Neural progenitor cell (in vitro differentiated cells): ENCODE results near the gene TRAF4. TPM values are rescaled to one million over a fixed set of nuclear protein-coding genes. Genes with fewer than 3 reads are reported as not detected.

Experiments used
- DNase-seq: peaks from one replicate; pipeline ENCODE4 v3.0.0-alpha.2; 2016; ENCODE audit warnings: low spot score
- H2AFZ ChIP-seq: fragments of 200-600 bp; sonication (generic); replicated peaks from 2 replicates; pipeline ENCODE4 v1.6.1; 2016; ENCODE audit warnings: antibody characterized with exemption
- H3F3A ChIP-seq: fragments of 200-600 bp; sonication (generic); 2 replicates; pipeline ENCODE4 v1.6.1; 2016; ENCODE audit warnings: antibody characterized with exemption, low read depth
- H3K27ac ChIP-seq: fragments of 200-600 bp; sonication (generic); 2 replicates; pipeline ENCODE4 v1.5.1; 2016; ENCODE audit warnings: mild to moderate bottlenecking
- H3K27me3 ChIP-seq: fragments of 200-600 bp; sonication (generic); 2 replicates; pipeline ENCODE4 v1.6.1; 2016; ENCODE audit warnings: mild to moderate bottlenecking, moderate library complexity
- H3K36me3 ChIP-seq: fragments of 200-600 bp; sonication (generic); 2 replicates; pipeline ENCODE4 v1.5.1; 2016
- H3K4me1 ChIP-seq: fragments of 200-600 bp; sonication (generic); 2 replicates; pipeline ENCODE4 v1.6.1; 2016; ENCODE audit warnings: mixed run types
- H3K4me2 ChIP-seq: fragments of 200-600 bp; sonication (generic); 2 replicates; pipeline ENCODE4 v1.6.1; 2016
- H3K4me3 ChIP-seq: fragments of 200-600 bp; sonication (generic); 2 replicates; pipeline ENCODE4 v1.5.1; 2016
- H3K79me2 ChIP-seq: fragments of 200-600 bp; sonication (generic); 2 replicates; pipeline ENCODE4 v1.6.1; 2016; ENCODE audit warnings: low read depth
- H3K9ac ChIP-seq: fragments of 200-600 bp; sonication (generic); 2 replicates; pipeline ENCODE4 v1.6.1; 2016
- H3K9me3 ChIP-seq: fragments of 200-600 bp; sonication (generic); 2 replicates; pipeline ENCODE4 v1.5.1; 2016; ENCODE audit warnings: low read depth
- H4K20me1 ChIP-seq: fragments of 200-600 bp; sonication (generic); 2 replicates; pipeline ENCODE4 v1.6.1; 2016; ENCODE audit warnings: low read depth
- H3K27ac Mint-ChIP-seq: 3 replicates; pipeline ENCODE4 v1.8.0; 2021; ENCODE audit warnings: mixed read lengths
- H3K27me3 Mint-ChIP-seq: 2 replicates; pipeline ENCODE4 v1.8.0; 2022; ENCODE audit warnings: low read depth, mild to moderate bottlenecking, inconsistent platforms, moderate library complexity, mixed read lengths; ENCODE audit not compliant: insufficient read depth
- H3K36me3 Mint-ChIP-seq: 3 replicates; pipeline ENCODE4 v1.8.0; 2021; ENCODE audit warnings: mixed read lengths
- H3K4me1 Mint-ChIP-seq: 3 replicates; pipeline ENCODE4 v1.8.0; 2021; ENCODE audit warnings: mixed read lengths
- H3K4me3 Mint-ChIP-seq: 3 replicates; pipeline ENCODE4 v1.8.0; 2021; ENCODE audit warnings: mild to moderate bottlenecking, moderate library complexity, mixed read lengths
- H3K9me3 Mint-ChIP-seq: 3 replicates; pipeline ENCODE4 v1.8.0; 2020; ENCODE audit warnings: mixed read lengths
- EZH2 ChIP-seq: fragments of 200-600 bp; sonication (generic); IDR thresholded peaks from 2 replicates; pipeline ENCODE4 v1.6.1; 2017; ENCODE audit warnings: antibody characterized with exemption, mild to moderate bottlenecking, moderate library complexity
- EZH2phosphoT487 ChIP-seq: fragments of 200-600 bp; sonication (generic); IDR thresholded peaks from 2 replicates; pipeline ENCODE4 v1.6.1; 2017; ENCODE audit warnings: antibody characterized with exemption
- total RNA-seq: library from RNA; depleted of rRNA; stranded (reverse); fragments of >200 nt; gene quantifications from 2 replicates; pipeline ENCODE4 v1.2.3, GENCODE V29; 2015; ENCODE audit warnings: low replicate concordance
- TF ChIP-seq, protein P1 (sequence below): fragments of 200-600 bp; sonication (generic); IDR thresholded peaks from 2 replicates; pipeline ENCODE4 v1.5.1; 2017; ENCODE audit warnings: antibody characterized with exemption, mild to moderate bottlenecking

TRAF4 gene
- total RNA-seq, 1 donor from 2014 or later: 32.2 TPM

DNA sequence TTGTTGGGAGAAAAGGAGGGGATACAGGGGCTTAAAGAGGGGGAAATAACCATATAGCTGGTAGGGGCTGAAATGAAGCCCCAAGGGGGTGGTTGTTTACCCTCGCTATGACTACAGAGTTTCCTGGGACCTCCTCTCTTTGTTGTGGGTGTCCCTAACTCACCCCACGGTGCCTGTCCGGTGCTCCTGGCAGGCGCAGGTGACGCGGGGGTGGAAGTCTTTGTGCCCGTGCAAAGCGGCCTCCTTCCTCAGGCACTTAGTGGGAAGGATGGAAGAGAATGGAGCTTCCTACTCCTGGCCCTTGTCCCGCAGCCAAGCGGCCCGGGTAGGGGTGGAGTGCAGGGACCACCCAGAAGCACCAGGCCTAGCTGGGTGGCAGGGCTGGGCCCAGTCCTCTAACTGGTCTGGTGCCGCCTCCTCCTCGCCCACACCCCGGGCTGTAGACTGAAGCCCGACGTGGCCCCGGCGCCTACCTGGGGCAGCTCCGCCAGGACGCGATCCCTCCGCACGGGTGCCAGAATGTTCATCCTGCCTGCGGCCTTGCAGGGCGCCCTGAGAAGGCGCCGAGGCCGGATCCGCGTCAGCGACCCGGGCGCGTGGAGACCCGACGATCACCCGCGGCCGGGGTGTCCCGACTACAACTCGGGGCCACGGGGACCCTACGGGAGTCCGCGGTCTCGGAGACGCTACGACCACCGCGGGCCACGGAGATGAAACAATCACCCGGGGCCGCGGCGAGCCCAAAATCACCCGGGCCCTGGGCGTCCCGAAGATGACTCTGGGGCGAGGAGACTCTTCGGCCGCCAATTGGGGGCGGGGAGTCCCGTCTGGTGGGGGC is 26.9 kb upstream of the TRAF4 start:
- Histone ChIP-seq H3K9me3 (no peaks in the 10 kb centered on the region), H3K27ac (peak overlapping the region; percentile 17), H3K4me2 (peak overlapping the region; percentile 83), H4K20me1 (peaks cover 21% of the 10 kb centered on the region), H3F3A (peaks cover 62% of the 10 kb centered on the region), H3K36me3 (peaks cover 7% of the 10 kb centered on the region), H3K79me2 (peaks cover 44% of the 10 kb centered on the region), H3K9ac (peak overlapping the region; percentile 51), H3K27me3 (no peaks in the 10 kb centered on the region), H3K4me3 (peak overlapping the region; percentile 88), H3K4me1 (peaks cover 35% of the 10 kb centered on the region), H2AFZ (peak overlapping the region; percentile 2)
- H3K27ac Mint-ChIP-seq: peak overlapping the region; percentile 14
- H3K27me3 Mint-ChIP-seq: peaks cover 11% of the 10 kb centered on the region
- peaks cover 41% of the 10 kb centered on the region for H3K36me3 Mint-ChIP-seq
- peak; percentile 78 for DNase-seq
- peak overlapping the region; percentile 87 for H3K4me3 Mint-ChIP-seq
- H3K9me3 Mint-ChIP-seq: no peaks in the 10 kb centered on the region
- TF ChIP-seq EZH2phosphoT487: no peak
- H3K4me1 Mint-ChIP-seq: peaks cover 57% of the 10 kb centered on the region

DNA sequence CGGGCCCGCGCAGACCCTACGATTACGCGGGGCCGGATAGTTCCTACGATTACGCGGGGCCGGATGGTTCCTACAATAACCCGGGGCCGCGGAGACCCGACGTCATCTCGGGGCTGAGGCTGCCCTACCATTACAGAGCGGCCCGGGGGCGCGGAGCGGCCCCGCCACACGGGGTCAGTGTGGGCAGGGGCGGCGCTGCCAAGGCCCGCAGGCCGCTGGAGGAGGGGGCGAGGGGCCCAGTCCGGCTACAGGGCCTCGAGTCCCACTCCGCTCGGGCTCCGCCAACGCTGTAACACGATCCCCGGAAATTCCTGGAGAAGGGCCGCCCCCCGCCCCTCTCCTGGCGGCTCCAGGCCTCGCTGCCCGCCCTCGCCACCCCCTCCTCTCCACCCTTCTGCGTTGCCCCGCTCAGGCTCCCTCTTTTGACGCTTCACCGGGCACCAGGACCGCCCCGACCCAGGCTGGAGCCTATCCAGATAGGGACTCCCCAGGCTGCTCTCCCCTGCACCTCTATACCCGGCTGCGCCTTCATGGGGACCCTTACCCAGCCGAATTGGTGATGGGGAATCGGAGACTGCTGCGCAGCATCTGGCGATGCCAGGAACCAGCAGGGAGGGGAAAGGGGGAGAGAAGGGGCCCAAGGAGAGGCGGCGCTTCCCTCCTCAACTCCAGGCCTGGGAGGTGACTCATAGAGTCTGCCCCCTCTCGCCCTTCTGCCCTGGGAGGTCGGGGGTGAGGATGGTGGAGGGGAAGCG is 26.1 kb upstream of the TRAF4 start, which contains the start of gene RAB34:
RAB34 (minus strand) TSS at position 291 of the 755 bp plus-strand sequence. CDS start 602 bp downstream, outside the sequence.
- H3K9ac ChIP-seq: peak within 1 kb of the TSS; percentile 51
- H3K4me1 ChIP-seq: peaks cover 35% of the 10 kb centered on the region
- peaks cover 52% of the 10 kb centered on the region for H3K79me2 ChIP-seq
- peaks cover 58% of the 10 kb centered on the region for H3K4me1 Mint-ChIP-seq
- no peaks in the 10 kb centered on the region for H3K9me3 Mint-ChIP-seq
- peaks cover 42% of the 10 kb centered on the region for H3K36me3 Mint-ChIP-seq
- peak within 1 kb of the TSS; percentile 87 for H3K27ac Mint-ChIP-seq
- peak within 1 kb of the TSS; percentile 17 for H3K27ac ChIP-seq
- H3K27me3 Mint-ChIP-seq: peaks cover 11% of the 10 kb centered on the region
- peak within 1 kb of the TSS; percentile 99 for H3K4me2 ChIP-seq
- H3K4me3 Mint-ChIP-seq: peak within 1 kb of the TSS; percentile 88
- TF ChIP-seq EZH2 (no peak), EZH2phosphoT487 (no peak)
- TF ChIP-seq, protein P1, sequence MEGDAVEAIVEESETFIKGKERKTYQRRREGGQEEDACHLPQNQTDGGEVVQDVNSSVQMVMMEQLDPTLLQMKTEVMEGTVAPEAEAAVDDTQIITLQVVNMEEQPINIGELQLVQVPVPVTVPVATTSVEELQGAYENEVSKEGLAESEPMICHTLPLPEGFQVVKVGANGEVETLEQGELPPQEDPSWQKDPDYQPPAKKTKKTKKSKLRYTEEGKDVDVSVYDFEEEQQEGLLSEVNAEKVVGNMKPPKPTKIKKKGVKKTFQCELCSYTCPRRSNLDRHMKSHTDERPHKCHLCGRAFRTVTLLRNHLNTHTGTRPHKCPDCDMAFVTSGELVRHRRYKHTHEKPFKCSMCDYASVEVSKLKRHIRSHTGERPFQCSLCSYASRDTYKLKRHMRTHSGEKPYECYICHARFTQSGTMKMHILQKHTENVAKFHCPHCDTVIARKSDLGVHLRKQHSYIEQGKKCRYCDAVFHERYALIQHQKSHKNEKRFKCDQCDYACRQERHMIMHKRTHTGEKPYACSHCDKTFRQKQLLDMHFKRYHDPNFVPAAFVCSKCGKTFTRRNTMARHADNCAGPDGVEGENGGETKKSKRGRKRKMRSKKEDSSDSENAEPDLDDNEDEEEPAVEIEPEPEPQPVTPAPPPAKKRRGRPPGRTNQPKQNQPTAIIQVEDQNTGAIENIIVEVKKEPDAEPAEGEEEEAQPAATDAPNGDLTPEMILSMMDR: peak; percentile 63
- no peaks in the 10 kb centered on the region for H3K27me3 ChIP-seq
- H3K9me3 ChIP-seq: no peaks in the 10 kb centered on the region
- H3F3A ChIP-seq: peaks cover 62% of the 10 kb centered on the region
- H4K20me1 ChIP-seq: peaks cover 29% of the 10 kb centered on the region
- peak within 1 kb of the TSS; percentile 88 for H3K4me3 ChIP-seq
- peaks cover 7% of the 10 kb centered on the region for H3K36me3 ChIP-seq
- H2AFZ ChIP-seq: peak within 1 kb of the TSS; percentile 2
- peak; percentile 99 for DNase-seq

DNA sequence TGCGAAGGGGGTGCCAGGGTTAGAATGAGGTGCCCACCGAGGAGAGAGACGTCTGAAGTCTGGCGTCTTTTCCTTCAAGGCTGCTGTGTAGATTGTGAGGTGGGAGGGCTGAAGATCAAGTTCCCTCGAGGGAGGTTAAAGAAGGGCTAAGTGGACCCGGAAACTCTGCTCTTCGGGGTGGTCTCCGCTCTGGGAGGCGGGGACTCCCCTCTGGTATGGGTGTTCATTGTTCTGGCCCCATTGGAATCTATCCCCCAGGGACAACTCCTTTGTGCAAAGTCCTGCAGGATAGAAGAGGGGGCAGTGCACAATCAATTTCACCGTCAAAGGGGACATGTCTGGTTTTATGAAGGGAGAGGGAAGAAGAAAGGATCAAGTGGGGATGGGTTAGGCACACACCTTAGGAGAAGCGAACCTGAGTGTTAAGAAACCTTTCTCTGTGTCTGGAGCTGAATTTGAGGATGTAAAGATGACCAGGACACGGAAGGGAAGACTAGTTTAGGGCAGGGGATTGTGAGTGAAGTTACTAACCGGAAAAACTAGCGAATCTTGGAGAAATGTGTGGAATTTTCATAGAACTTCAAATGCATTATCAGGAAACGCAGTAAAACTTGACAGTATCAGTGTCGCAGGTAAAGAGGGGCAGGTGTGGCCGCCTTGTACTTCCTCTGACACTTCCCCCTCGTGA is 25.3 kb upstream of the TRAF4 start:
- Mint-ChIP-seq H3K27me3 (peaks cover 11% of the 10 kb centered on the region), H3K4me3 (peak overlapping the region; percentile 88), H3K9me3 (no peaks in the 10 kb centered on the region), H3K36me3 (peaks cover 45% of the 10 kb centered on the region), H3K4me1 (peaks cover 60% of the 10 kb centered on the region), H3K27ac (peak overlapping the region; percentile 87)
- Histone ChIP-seq H3K79me2 (peaks cover 59% of the 10 kb centered on the region), H3K4me3 (peak overlapping the region; percentile 88), H3F3A (peaks cover 62% of the 10 kb centered on the region), H3K27ac (peak overlapping the region; percentile 5), H3K4me1 (peaks cover 38% of the 10 kb centered on the region), H3K4me2 (peak overlapping the region; percentile 99), H3K9me3 (no peaks in the 10 kb centered on the region), H3K27me3 (no peaks in the 10 kb centered on the region), H3K36me3 (peaks cover 7% of the 10 kb centered on the region), H3K9ac (no peak overlapping the region), H2AFZ (no peak overlapping the region), H4K20me1 (peaks cover 36% of the 10 kb centered on the region)
- TF ChIP-seq EZH2phosphoT487 (no peak), EZH2 (no peak)
- TF ChIP-seq, protein P1: no peak
- DNase-seq: peak; percentile 49
